ENCODE data around the gene ZNF157.

ZNF157 gene

GRCh38 chrX:47447607-47448006 lies 77.2 kb downstream of the ZNF157 start:
- no peak for DNase-seq

- no peak for DNase-seq
Measured at GRCh38 chrX:47448165-47448806, 77.9 kb downstream of the ZNF157 start.

- no peak for DNase-seq
Measured at GRCh38 chrX:47452112-47452511, 81.7 kb downstream of the ZNF157 start.

GRCh38 chrX:47456080-47456479 lies 85.7 kb downstream of the ZNF157 start:
- no peak for DNase-seq

- no peak for DNase-seq
Measured at GRCh38 chrX:47458528-47458927, 88.2 kb downstream of the ZNF157 start.

- no peak for DNase-seq
Measured at GRCh38 chrX:47460561-47460960, 90.2 kb downstream of the ZNF157 start.

All from RPMI8226 (cell line).